Peyer's patch (tissue), 4 donors: Measurements from ENCODE around the gene SPSB4.

Experiments used
- CTCF ChIP-seq, 6 experiments: fragments of 450-650 bp in 4 of 6; fragments of 200-600 bp in 2 of 6; sonication (generic) in 1 of 6; IDR thresholded peaks; one replicate each; pipeline ENCODE4 v1.5.1; 2017 to 2019; ENCODE audit warnings: antibody characterized with exemption in 6 of 6, mild to moderate bottlenecking in 3 of 6, moderate library complexity in 1 of 6
- POLR2A ChIP-seq, 2 donors: fragments of 450-650 bp; IDR thresholded peaks; one replicate each; pipeline ENCODE4 v1.5.1; 2017; ENCODE audit warnings: antibody characterized with exemption in 2 of 2, mild to moderate bottlenecking in 2 of 2, moderate library complexity in 2 of 2

- TF ChIP-seq CTCF (IDR thresholded peaks at IDR 0.05) (no peak), POLR2A (IDR thresholded peaks at IDR 0.05) (no peak)
These were observed 35.0 kb downstream of the SPSB4 start for GRCh38 chr3:141086188-141086587.
